Smooth muscle cell of the brain vasculature (primary cell): ENCODE data around the gene ITPK1.

Experiments used
- DNase-seq: peaks from one replicate; pipeline ENCODE4 v3.0.0-alpha.2; 2012; ENCODE audit warnings: low read depth, low spot score

ITPK1 gene

GRCh38 chr14:93105362-93105761 is 10.4 kb downstream of the ITPK1 start:
- DNase-seq, result no peak

- DNase-seq, result no peak
Measured at GRCh38 chr14:93104961-93105360, 10.8 kb downstream of the ITPK1 start.

- DNase-seq, result no peak
Measured at GRCh38 chr14:93103392-93104080, 12.2 kb downstream of the ITPK1 start.

- no peak for DNase-seq
Measured at GRCh38 chr14:93102141-93102540, 13.6 kb downstream of the ITPK1 start.

- DNase-seq, result no peak
Measured at GRCh38 chr14:93101181-93101580, 14.5 kb downstream of the ITPK1 start.

GRCh38 chr14:93100570-93100969 is 15.2 kb downstream of the ITPK1 start:
- no peak for DNase-seq

GRCh38 chr14:93100100-93100499 is 15.6 kb downstream of the ITPK1 start:
- no peak for DNase-seq

GRCh38 chr14:93099643-93100042 is 16.1 kb downstream of the ITPK1 start:
- DNase-seq, result no peak

GRCh38 chr14:93099196-93099595 is 16.5 kb downstream of the ITPK1 start:
- no peak for DNase-seq

GRCh38 chr14:93096691-93097322 is 18.9 kb downstream of the ITPK1 start:
- no peak for DNase-seq

GRCh38 chr14:93095742-93096510 is 19.8 kb downstream of the ITPK1 start:
- no peak for DNase-seq

GRCh38 chr14:93094121-93094918 is 21.4 kb downstream of the ITPK1 start:
- no peak for DNase-seq

- no peak for DNase-seq
Measured at GRCh38 chr14:93092606-93093556, 22.8 kb downstream of the ITPK1 start.

- no peak for DNase-seq
Measured at GRCh38 chr14:93091666-93092065, 24.1 kb downstream of the ITPK1 start.

GRCh38 chr14:93090826-93091555 is 24.7 kb downstream of the ITPK1 start:
- no peak for DNase-seq

GRCh38 chr14:93089521-93090269 is 26.0 kb downstream of the ITPK1 start:
- no peak for DNase-seq

GRCh38 chr14:93086441-93087055 is 29.2 kb downstream of the ITPK1 start:
- no peak for DNase-seq

- no peak for DNase-seq
Measured at GRCh38 chr14:93085911-93086310, 29.8 kb downstream of the ITPK1 start.
